ENCODE results near the gene MBP. TPM values are rescaled to one million over a fixed set of nuclear protein-coding genes. Genes with fewer than 3 reads are reported as not detected.

The MBP gene
- total RNA-seq, 2 experiments from 2014 or later, result 35.9 to 36.6 TPM

DNA sequence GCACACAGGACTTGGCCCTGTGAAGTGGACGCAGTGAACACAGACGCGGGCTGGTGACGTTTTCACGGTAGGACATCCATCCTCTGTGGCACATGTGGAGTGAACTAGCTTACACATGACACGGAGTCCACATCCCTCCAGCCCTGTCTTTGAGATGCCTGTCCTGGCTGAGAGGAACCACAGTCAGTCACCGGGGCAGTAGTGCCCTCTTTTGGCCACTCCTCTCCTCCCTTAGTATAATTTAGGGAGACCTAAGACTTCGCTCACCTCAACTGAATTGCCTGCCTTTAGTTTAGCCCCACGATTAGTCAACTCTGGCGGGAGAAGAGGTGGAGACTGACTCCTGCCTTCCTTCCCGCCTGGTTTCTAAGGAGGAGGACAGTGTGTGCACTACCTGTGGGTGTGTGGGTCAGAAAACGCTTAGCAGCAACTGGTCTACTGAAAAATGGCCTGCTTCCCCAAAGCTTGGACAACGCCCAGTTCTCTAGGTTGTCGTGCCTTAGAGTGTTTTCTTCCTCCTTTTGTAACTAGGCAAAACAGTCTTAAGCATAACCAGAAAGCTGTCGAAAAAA, 70.6 kb downstream of the MBP start:
- Mint-ChIP-seq H3K4me1 (ENCODE audit: low read depth) (peaks cover 78% of the 10 kb centered on the region), H3K27ac (peak overlapping the region; percentile 98), H3K27me3 (ENCODE audit: low read depth) (no peaks in the 10 kb centered on the region), H3K9me3 (peaks cover 1% of the 10 kb centered on the region), H3K36me3 (ENCODE audit: low read depth) (peaks cover 50% of the 10 kb centered on the region), H3K4me3 (peak overlapping the region; percentile 11)
- CTCF ChIA-PET, result interaction anchor here (0.9 to 2.9 kb wide), 13 partner anchors 8 to 150 kb away, joined by 3 to 18 read pairs (median 4); no protein-coding TSS in a partner anchor
- intact Hi-C loops (cut with micrococcal nuclease), result loop anchor here (1.0 to 10.0 kb wide), 11 partner anchors 8 to 1850 kb away; partner anchors contain the start of gene TSHZ1
- peak; percentile 55 for DNase-seq

DNA sequence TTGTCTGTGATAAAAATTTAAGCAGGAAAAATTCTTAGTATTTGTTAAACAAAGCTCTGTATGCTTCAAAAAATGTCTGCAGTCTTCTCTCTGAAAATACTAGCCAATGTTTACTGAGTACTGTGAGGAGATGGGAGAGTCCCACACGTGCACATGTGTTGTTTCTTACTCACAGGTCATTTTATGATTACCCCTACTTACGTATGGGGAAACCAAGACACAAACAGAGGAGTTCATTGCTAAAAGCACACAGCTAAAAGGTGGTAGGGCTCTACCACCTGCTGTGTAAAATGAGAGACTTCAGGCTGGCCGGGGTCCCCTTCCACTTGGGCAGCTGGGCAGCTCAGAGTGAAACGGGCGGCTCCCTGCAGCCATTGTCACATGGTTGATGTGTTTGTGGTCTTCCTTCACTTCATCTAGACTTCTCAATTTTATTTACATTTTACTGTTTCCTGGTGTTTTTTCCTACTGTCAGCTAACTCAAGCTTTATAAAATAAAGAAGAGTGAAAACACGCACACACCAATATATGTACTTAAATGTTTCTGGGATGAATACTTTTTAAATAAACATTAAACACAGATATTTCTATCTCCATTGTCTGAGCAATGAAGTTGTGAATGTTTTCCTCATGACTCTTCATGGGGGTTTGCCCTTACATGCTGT, 71.2 kb downstream of the MBP start:
- no peaks in the 10 kb centered on the region for H3K27me3 Mint-ChIP-seq (ENCODE audit: low read depth)
- peaks cover 48% of the 10 kb centered on the region for H3K36me3 Mint-ChIP-seq (ENCODE audit: low read depth)
- H3K4me1 Mint-ChIP-seq (ENCODE audit: low read depth), result peaks cover 78% of the 10 kb centered on the region
- no peak for DNase-seq
- H3K27ac Mint-ChIP-seq, result peak overlapping the region; percentile 98
- H3K9me3 Mint-ChIP-seq, result peaks cover 1% of the 10 kb centered on the region
- intact Hi-C loops (cut with micrococcal nuclease), result loop anchor here (5.0 to 10.0 kb wide), 2 partner anchors 687 to 1849 kb away; partner anchors contain the start of gene TSHZ1
- H3K4me3 Mint-ChIP-seq, result no peak overlapping the region
- CTCF ChIA-PET, result interaction anchor here (0.9 to 2.9 kb wide), 9 partner anchors 9 to 151 kb away, joined by 3 to 18 read pairs (median 4); no protein-coding TSS in a partner anchor

DNA sequence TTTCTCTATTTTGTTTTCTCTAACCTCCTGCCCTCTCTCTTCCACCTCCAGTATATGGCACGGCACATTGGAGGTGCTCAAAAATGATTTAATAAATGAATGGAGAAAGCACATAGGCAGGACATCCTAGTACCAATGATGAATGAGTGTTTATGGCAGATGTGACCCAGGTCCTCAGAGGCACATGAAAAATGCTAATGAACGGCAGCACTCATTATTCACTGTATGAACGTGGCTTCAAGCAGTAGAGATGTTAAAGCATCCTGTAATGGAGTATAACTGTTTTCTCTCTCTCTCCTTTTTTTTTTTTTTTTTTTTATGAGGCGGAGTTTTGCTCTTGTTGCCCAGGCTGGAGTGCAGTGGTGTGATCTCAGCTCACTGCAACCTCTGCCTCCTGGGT, 72.4 kb downstream of the MBP start:
- Mint-ChIP-seq H3K4me1 (ENCODE audit: low read depth) (peaks cover 78% of the 10 kb centered on the region), H3K4me3 (no peak overlapping the region), H3K9me3 (no peaks in the 10 kb centered on the region), H3K27ac (peak overlapping the region; percentile 20), H3K36me3 (ENCODE audit: low read depth) (peaks cover 38% of the 10 kb centered on the region), H3K27me3 (ENCODE audit: low read depth) (no peaks in the 10 kb centered on the region)
- DNase-seq, result no peak
- intact Hi-C loops (cut with micrococcal nuclease), result loop anchor here (5.0 to 10.0 kb wide), 2 partner anchors 685 to 1848 kb away; partner anchors contain the start of gene TSHZ1
- CTCF ChIA-PET, result no interaction called here

DNA sequence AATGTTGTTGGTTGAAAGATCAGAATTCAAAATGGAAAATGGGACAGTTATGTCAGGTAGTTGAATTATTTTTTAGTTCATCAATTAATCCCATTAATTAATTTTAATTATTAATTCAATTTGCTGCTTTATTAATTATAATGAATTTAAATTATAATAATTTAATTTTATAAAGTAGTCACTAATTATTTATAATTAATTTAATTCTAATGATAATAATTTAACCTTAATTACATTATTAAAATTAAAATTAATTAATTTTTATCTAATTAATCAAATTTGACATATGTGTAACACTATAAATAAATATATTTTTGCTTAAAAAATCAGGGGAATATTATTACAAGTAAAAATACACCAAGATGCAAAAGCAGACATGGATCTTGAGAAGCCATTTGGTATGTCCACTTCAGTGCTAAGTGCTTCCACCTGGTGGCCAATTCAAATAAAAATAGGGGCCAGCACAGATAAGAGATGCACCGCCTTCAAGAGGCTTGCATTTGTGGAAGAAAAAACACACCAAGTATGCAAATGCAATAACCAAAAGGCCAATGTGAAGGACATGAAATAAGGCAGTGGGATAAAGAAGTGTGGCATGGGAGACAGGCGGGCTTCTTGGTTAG, 73.2 kb downstream of the MBP start:
- Mint-ChIP-seq H3K9me3 (no peaks in the 10 kb centered on the region), H3K4me3 (no peak overlapping the region), H3K4me1 (ENCODE audit: low read depth) (peaks cover 79% of the 10 kb centered on the region), H3K27ac (no peak overlapping the region), H3K36me3 (ENCODE audit: low read depth) (peaks cover 32% of the 10 kb centered on the region), H3K27me3 (ENCODE audit: low read depth) (no peaks in the 10 kb centered on the region)
- peak; percentile 64 for DNase-seq
- CTCF ChIA-PET, result interaction anchor here (3.7 kb wide), 1 partner anchor 153 kb away, joined by 9 read pairs; no protein-coding TSS in a partner anchor
- intact Hi-C loops (cut with micrococcal nuclease), result no loop called here

DNA sequence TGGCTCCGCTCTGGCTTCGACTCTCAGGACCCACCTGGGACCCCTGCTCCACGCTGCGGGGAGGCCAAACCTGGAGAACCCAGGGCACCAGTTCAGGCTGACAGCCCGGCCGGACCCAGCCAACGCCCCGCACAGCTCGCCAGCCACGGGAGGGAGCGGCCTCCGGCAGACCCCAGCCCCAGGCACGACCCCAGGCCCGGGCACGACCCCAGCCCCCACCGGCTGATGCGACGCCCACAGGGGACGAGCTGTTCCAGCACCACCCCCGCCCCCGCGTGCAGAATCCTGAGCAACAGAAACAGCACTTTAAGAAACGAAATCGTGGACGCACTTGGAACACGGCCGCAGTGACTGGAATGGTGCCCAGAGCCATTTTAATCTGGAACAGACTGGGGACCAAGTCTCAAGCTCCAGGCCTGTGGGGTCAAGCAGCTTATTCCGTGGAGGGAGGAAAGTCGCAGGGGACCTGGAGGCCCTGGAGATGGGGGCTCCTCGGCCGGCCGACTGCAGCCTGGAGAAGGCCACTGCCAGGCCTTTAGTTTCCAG, 74.2 kb downstream of the MBP start:
- no peaks in the 10 kb centered on the region for H3K27me3 Mint-ChIP-seq (ENCODE audit: low read depth)
- CTCF ChIA-PET, result interaction anchor here (0.9 to 3.7 kb wide), 4 partner anchors 56 to 154 kb away, joined by 3 to 9 read pairs (median 4); no protein-coding TSS in a partner anchor
- no peak overlapping the region for H3K4me3 Mint-ChIP-seq
- peaks cover 25% of the 10 kb centered on the region for H3K36me3 Mint-ChIP-seq (ENCODE audit: low read depth)
- intact Hi-C loops (cut with micrococcal nuclease), result no loop called here
- no peak overlapping the region for H3K27ac Mint-ChIP-seq
- H3K9me3 Mint-ChIP-seq, result no peaks in the 10 kb centered on the region
- H3K4me1 Mint-ChIP-seq (ENCODE audit: low read depth), result peaks cover 79% of the 10 kb centered on the region
- DNase-seq, result no peak

DNA sequence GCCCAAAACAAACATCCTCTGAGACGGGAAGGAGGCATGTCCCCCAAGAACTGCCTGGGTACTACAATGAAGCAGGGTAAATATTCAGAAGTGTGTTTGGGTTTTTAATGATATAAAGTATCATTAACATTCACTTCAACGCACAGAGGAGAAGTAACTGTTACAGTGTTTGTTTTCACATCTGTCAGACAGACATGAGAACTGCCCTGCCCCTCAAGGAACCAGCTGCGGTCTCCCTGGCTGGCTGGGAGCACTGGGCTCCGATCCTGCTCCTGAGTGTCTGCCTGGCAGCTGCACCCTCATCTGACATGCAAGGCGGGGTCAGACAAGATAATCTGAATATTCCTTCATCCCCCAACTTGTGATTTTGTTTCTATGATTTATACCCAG, 75.6 kb downstream of the MBP start:
- intact Hi-C loops (cut with micrococcal nuclease), result no loop called here
- H3K36me3 Mint-ChIP-seq (ENCODE audit: low read depth), result peaks cover 16% of the 10 kb centered on the region

DNA sequence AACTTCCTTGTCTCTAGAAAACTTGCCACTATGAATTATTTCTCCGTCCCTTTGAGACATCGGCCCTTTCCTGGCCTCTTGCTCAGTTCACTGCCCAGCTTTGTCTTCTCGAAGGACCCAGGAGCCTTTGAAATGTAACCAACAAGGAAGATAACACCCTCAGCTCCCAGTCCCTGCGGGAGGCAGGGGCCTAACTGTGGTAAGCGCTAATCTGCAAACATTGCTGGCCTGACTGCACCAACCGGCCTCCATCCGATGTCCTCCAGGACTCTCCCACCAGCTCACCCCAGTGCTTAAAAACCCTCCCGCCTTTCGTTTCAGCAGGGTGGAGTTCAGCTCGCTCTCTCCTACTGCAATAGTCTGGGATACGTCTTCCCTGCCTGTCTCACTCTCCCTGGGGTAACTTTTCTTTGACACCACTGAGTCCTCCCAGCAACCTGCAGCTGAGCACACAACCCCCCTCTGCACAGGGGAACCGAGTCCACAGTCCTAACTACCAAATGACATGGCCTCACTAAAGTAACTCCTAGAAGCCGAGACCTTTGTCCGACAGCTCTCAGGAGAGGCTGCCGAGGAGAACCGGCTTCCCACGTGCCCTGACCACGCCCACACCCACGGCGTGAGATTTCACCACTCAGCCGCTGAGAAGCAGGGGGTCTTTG, 76.1 kb downstream of the MBP start:
- intact Hi-C loops (cut with micrococcal nuclease), result no loop called here
- CTCF ChIA-PET, result interaction anchor here (0.7 to 7.8 kb wide), 5 partner anchors 10 to 156 kb away, joined by 3 to 71 read pairs (median 3); no protein-coding TSS in a partner anchor

More for the DNA sequence above, 75.6 kb downstream of the MBP start:
- CTCF ChIA-PET, result interaction anchor here (0.9 to 7.8 kb wide), 5 partner anchors 10 to 155 kb away, joined by 3 to 71 read pairs (median 3); no protein-coding TSS in a partner anchor
- no peak for DNase-seq
- H3K4me1 Mint-ChIP-seq (ENCODE audit: low read depth), result peaks cover 67% of the 10 kb centered on the region
- peak overlapping the region; percentile 67 for H3K27ac Mint-ChIP-seq
- no peaks in the 10 kb centered on the region for H3K27me3 Mint-ChIP-seq (ENCODE audit: low read depth)
- H3K4me3 Mint-ChIP-seq, result no peak overlapping the region
- H3K9me3 Mint-ChIP-seq, result no peaks in the 10 kb centered on the region

DNA sequence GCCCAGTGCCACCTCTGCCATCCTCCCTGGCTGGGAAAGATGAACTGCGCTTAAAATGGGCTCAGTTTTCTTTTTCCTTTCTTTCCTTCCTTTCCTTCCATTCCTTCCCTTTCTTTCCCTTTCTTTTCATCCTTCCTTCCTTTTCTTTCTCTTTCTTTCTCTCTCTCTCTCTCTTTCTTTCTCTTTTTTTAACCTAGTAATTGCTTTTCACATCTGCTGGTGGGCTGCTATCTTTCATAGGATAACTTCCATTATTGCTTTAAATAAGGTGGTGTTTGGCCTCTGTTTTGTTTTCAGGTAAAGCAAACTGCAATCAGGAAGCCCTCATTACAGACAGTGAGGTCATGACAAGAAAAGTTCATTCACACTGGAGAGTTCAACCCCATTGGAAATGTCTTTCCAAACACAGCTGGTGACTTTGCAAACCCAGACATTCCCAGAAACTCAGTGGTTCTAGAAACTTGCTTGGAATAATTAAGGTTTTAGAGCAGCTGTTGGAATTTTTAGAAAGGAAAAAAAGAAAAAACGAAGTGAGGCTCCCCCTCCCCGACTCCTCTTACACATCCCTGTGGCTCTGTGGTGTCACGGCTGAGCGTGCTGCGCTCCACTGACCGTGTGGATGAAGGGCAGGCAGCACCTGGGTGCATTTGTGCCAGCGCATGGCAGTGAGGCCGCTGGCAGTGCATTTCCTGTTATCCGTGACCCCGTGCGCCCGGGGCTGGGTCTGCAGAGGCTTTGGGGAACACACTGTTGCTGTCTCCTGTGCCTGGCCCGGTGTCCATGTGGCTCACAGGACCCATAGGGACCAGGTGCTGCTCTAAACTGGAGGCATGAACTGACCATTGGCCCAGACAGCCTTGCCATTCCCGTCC, 76.9 kb downstream of the MBP start:
- DNase-seq, result peak; percentile 41
- CTCF ChIA-PET, result interaction anchor here (0.6 to 7.8 kb wide), 6 partner anchors 12 to 156 kb away, joined by 3 to 71 read pairs (median 4); no protein-coding TSS in a partner anchor
- no peaks in the 10 kb centered on the region for H3K27me3 Mint-ChIP-seq (ENCODE audit: low read depth)
- peaks cover 54% of the 10 kb centered on the region for H3K4me1 Mint-ChIP-seq (ENCODE audit: low read depth)
- H3K36me3 Mint-ChIP-seq (ENCODE audit: low read depth), result peaks cover 10% of the 10 kb centered on the region
- no peaks in the 10 kb centered on the region for H3K9me3 Mint-ChIP-seq
- peak overlapping the region; percentile 78 for H3K4me3 Mint-ChIP-seq
- H3K27ac Mint-ChIP-seq, result peak overlapping the region; percentile 93
- intact Hi-C loops (cut with micrococcal nuclease), result loop anchor here (1.0 to 2.0 kb wide), 6 partner anchors 13 to 253 kb away; partner anchors contain the start of gene ZNF236

More for the DNA sequence above, 76.1 kb downstream of the MBP start:
- Mint-ChIP-seq H3K36me3 (ENCODE audit: low read depth) (peaks cover 12% of the 10 kb centered on the region), H3K4me1 (ENCODE audit: low read depth) (peaks cover 62% of the 10 kb centered on the region), H3K27me3 (ENCODE audit: low read depth) (no peaks in the 10 kb centered on the region), H3K27ac (peak overlapping the region; percentile 93), H3K9me3 (no peaks in the 10 kb centered on the region), H3K4me3 (no peak overlapping the region)
- DNase-seq, result no peak

DNA sequence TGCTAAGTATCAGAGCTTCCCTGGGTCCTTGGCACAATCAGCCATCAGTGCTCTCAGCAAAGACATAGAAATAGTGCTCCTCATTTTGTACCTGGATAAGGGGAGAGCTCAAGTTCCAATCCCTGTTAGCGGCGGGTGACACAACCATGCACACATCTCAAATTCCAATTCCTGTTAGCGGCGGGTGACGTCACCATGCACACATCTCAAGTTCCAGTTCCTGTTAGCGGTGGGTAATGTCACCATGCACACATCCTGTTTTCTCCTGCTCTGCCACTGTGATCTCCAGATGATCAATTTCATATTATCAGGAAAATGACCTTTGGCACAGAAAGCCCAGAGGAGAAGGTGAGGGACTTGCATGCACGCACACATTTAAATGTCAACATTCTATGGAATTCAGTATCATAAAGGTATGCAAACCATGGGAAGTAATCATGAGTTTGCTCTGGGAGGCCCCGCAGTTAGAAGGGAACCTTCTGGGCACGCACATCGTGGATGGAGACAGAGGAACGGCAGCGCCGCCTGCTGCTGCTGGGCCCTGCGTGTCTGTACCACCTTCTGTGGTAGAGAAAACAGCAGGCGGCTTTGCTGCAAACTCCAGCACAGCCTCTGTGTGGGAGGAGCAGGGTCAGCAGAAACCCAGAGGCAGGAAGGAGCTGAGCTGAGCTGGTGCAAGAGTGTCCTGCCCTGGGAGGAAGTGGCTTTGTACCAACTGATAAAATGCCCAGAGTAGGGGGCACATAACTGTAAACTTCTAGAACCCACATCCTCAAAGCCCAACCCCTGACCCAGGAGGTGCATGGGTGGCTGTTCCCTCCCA, 77.8 kb downstream of the MBP start:
- peaks cover 49% of the 10 kb centered on the region for H3K4me1 Mint-ChIP-seq (ENCODE audit: low read depth)
- H3K36me3 Mint-ChIP-seq (ENCODE audit: low read depth), result peaks cover 9% of the 10 kb centered on the region
- intact Hi-C loops (cut with micrococcal nuclease), result loop anchor here (1.0 to 2.0 kb wide), 9 partner anchors 7 to 252 kb away; partner anchors contain the start of gene ZNF236
- H3K27ac Mint-ChIP-seq, result peak overlapping the region; percentile 93
- H3K27me3 Mint-ChIP-seq (ENCODE audit: low read depth), result no peaks in the 10 kb centered on the region
- DNase-seq, result peak; percentile 93
- H3K4me3 Mint-ChIP-seq, result peak overlapping the region; percentile 78
- no peaks in the 10 kb centered on the region for H3K9me3 Mint-ChIP-seq
- CTCF ChIA-PET, result interaction anchor here (0.7 to 7.8 kb wide), 12 partner anchors 8 to 157 kb away, joined by 3 to 71 read pairs (median 4); no protein-coding TSS in a partner anchor

DNA sequence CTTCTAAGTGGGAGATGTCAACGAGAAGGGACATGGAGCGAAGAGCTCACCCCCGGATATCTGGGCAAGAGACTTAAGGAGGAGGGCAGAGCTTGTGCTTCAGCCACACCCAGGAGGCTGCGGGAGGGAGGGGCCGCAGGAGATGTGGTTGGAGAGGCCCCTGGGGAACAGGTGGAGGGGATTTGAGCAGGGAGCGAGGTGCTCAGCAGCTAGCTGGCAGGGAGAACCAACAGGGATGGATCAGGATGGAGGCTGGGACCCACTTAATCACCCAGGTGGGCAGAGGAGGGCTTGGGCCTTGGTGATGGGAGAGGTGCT, 78.3 kb downstream of the MBP start:
- intact Hi-C loops (cut with micrococcal nuclease), result loop anchor here (1.0 to 2.0 kb wide), 7 partner anchors 8 to 251 kb away; partner anchors contain the start of gene ZNF236
- Mint-ChIP-seq H3K27me3 (ENCODE audit: low read depth) (no peaks in the 10 kb centered on the region), H3K9me3 (no peaks in the 10 kb centered on the region), H3K27ac (peak overlapping the region; percentile 93), H3K36me3 (ENCODE audit: low read depth) (peaks cover 6% of the 10 kb centered on the region), H3K4me3 (peak overlapping the region; percentile 78), H3K4me1 (ENCODE audit: low read depth) (peaks cover 47% of the 10 kb centered on the region)
- DNase-seq, result peak; percentile 53
- CTCF ChIA-PET, result interaction anchor here (0.7 to 7.8 kb wide), 11 partner anchors 8 to 158 kb away, joined by 3 to 71 read pairs (median 4); no protein-coding TSS in a partner anchor
